ENCODE measurements around the gene ZNF529.

DNA sequence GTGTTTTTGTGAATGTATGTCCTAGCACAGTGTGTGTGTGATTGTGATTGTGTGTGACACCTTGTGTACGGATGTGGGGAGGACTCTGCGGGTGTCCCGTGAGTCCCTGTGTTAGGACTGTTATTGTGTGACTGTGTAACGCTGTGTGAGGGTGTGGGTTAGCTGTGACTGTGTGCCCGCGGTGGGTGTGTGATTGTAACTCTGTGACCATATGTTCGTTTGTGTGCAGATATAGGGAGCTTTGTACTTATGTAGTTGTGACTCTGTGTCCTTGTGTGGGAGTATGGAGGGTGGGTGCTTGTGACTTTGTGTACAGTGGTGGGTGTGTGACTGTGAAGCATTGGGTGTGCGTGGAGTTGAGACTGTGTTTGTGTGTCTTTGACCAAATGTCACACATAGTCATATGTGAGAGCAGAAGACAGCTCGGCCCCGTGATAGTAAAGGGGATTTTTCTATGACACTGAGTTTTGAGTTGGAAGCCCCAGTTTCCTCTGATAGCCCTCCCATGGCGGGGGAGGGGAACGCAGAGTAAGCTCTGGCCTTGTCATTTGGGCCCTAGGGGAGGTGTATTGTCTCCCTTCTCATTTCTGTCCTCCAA is 44.1 kb downstream of the ZNF529 start:
- TF ChIP-seq, protein P1, sequence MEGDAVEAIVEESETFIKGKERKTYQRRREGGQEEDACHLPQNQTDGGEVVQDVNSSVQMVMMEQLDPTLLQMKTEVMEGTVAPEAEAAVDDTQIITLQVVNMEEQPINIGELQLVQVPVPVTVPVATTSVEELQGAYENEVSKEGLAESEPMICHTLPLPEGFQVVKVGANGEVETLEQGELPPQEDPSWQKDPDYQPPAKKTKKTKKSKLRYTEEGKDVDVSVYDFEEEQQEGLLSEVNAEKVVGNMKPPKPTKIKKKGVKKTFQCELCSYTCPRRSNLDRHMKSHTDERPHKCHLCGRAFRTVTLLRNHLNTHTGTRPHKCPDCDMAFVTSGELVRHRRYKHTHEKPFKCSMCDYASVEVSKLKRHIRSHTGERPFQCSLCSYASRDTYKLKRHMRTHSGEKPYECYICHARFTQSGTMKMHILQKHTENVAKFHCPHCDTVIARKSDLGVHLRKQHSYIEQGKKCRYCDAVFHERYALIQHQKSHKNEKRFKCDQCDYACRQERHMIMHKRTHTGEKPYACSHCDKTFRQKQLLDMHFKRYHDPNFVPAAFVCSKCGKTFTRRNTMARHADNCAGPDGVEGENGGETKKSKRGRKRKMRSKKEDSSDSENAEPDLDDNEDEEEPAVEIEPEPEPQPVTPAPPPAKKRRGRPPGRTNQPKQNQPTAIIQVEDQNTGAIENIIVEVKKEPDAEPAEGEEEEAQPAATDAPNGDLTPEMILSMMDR (IDR thresholded peaks at IDR 0.05) = no peak
- TF ChIP-seq POLR2AphosphoS5 (IDR thresholded peaks at IDR 0.05) (no peak), EP300 (IDR thresholded peaks at IDR 0.05) (no peak)

Measured in suprapubic skin (tissue), 4 donors.